Head of caudate nucleus (tissue), 42 donors: Measurements from ENCODE around the gene DCLK2.
A peak's percentile ranks its signal among the peaks of the same experiment; 100 is the strongest.
"Not testable (repeated sequence)": the region's sequence is repeated elsewhere in the genome, so short reads cannot be mapped to it uniquely, and the experiment has no call there.

Source experiments
- DNase-seq, 42 donors: peaks; one replicate each; pipeline versions ENCODE4 v3.0.0 to v3.0.0-alpha.2; 2020 to 2021; ENCODE audit warnings: mixed read lengths in 7 of 42
- intact Hi-C: fragments of 100-400 bp; cut with DNase I; formaldehyde crosslinking; loops from one replicate; pipeline ENCODE4 v1.15.0; 2022

Gene DCLK2

GRCh38 chr4:150178161-150178560 lies 99.9 kb downstream of the DCLK2 start:
- no peak for DNase-seq
- intact Hi-C loops: no loop called here

DNA sequence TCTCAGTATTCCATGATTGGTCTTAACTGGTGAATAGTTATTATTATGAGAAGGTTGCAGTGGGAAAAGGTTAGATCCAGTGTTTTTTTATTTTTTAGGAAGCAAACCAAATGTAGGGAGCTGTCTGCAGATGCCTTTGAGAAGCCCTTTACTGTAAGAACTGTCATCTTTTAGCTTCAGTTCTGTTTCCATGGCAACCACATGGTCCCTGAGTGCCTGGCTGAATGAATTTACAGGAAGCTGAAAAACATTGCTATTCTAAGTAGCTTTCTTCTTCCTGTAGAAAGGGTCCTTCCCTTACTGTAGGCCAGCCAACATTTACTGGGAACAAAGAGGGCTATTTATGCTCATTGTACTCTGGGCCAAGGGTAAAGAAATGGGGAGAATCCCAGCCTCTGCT lies 103.3 kb downstream of the DCLK2 start:
- intact Hi-C loops: no loop called here
- peak in 29 of 42 donors; percentile 14 to 79 (median 44) for DNase-seq

DNA sequence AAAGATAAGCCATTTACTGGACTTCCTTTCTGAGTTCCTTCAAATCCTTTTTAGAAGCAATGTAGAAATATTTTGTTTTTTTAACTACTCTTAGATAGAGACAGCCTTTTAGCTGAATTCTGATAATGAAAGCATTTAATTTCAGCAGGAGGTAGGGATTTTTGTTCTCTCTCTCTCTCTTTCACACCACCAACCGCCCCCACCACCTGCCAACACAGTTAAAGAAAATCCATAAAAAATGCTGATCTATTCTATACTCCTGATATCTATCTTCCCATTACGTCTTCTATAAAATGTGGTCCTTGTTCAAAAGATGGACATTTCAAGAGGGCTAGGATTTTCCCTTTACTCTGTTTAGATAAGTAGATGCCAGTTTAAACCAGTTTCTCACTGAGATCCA lies 104.5 kb downstream of the DCLK2 start:
- peak in 15 of 42 donors; percentile 14 to 66 (median 30) for DNase-seq
- intact Hi-C loops: no loop called here

GRCh38 chr4:150185033-150185432 lies 106.8 kb downstream of the DCLK2 start:
- DNase-seq, intact Hi-C loops: not testable (repeated sequence)

DNA sequence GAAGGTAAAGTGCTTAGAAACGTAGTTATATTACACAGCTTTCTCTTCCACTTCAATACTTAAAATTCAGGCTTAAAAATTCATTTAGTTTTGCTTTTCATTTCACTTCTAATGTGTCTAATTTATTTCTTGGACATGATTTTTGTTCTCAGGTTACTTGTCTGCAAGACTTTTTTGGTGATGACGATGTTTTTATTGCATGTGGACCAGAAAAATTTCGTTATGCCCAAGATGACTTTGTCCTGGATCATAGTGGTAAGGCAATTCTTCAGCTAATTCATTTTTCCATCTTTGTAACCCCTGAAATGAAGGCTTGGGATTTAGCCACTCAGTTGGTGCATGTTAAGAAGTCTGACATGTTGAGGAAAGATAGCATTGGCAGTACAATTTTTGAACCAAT lies 114.7 kb downstream of the DCLK2 start:
- DNase-seq: no peak
- intact Hi-C loops: no loop called here

DNA sequence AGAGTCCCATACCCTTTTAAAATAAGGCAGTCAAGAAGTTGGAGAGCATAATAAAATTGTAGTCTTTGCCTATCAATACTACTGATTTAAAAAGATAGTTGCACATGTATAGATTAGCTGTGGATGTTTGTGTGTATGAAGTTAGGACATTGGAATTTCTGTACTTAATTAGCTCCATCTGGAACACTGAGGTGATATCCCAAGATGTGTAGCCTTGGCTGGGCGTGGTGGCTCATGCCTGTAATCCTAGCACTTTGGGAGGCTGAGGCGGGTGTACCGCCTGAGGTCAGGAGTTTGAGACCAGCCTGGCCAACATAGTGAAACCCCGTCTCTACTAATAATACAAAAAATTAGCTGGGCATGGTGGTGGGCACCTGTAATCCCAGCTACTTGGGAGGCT lies 119.0 kb downstream of the DCLK2 start:
- DNase-seq, intact Hi-C loops: not testable (repeated sequence)

- no peak for DNase-seq
- intact Hi-C loops: no loop called here
Measured at GRCh38 chr4:150199056-150199455, 120.8 kb downstream of the DCLK2 start.

- intact Hi-C loops: no loop called here
Measured at GRCh38 chr4:150205016-150205415, 126.8 kb downstream of the DCLK2 start.

DNA sequence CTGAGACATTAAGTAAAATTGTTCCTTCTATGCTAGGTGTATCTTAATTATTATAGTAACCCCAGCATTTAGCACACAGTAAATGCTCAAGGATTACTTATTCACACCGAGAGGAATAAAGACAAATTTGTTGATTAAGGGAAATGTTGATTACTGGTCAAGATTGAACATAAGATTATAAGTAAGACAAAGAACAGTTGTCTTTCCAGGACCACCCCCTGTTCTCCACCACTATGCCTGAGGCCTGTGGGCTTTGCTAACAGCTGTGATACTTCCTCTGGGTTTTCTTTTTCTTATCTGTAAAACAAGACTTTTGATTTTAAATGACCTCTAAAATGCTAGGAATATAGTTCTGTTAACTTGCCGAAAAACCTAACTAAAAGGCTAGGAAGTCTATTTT lies 128.0 kb downstream of the DCLK2 start:
- intact Hi-C loops: no loop called here

More at GRCh38 chr4:150205016-150205415, 126.8 kb downstream of the DCLK2 start:
- DNase-seq: no peak

DNA sequence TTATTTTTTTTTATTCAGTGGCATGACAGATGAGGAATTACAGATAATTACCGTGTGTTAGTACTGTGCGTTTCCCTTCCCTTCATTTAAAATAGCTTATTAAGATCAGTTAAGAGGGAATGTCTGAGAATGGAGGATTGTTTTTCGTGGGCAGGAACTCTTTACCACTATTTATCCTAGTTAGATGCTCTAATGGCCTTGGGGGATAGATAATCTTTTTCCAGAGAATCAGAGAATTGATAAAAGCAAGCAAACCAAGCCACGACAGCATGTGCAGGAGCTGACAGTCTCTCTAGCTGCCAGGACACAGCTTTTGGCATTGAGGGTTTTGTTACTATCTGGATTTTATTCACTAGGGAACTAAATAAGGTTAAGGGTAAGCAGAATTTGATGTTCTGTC lies 128.7 kb downstream of the DCLK2 start:
- intact Hi-C loops: no loop called here
- DNase-seq: no peak

More for the DNA sequence above, 128.0 kb downstream of the DCLK2 start:
- DNase-seq: no peak

- DNase-seq: no peak
- intact Hi-C loops: no loop called here
Measured at GRCh38 chr4:150207871-150208270, 129.6 kb downstream of the DCLK2 start.

GRCh38 chr4:150209140-150209829 lies 131.0 kb downstream of the DCLK2 start:
- intact Hi-C loops: no loop called here
- DNase-seq: peak in 39 of 42 donors; percentile 18 to 74 (median 43)

- DNase-seq: peak in 17 of 42 donors; percentile 14 to 63 (median 24)
- intact Hi-C loops: loop anchor here (10.0 kb wide), 1 partner anchor 136 kb away; the partner anchor contains the start of gene DCLK2
Measured at GRCh38 chr4:150211016-150211415, 132.8 kb downstream of the DCLK2 start.

DNA sequence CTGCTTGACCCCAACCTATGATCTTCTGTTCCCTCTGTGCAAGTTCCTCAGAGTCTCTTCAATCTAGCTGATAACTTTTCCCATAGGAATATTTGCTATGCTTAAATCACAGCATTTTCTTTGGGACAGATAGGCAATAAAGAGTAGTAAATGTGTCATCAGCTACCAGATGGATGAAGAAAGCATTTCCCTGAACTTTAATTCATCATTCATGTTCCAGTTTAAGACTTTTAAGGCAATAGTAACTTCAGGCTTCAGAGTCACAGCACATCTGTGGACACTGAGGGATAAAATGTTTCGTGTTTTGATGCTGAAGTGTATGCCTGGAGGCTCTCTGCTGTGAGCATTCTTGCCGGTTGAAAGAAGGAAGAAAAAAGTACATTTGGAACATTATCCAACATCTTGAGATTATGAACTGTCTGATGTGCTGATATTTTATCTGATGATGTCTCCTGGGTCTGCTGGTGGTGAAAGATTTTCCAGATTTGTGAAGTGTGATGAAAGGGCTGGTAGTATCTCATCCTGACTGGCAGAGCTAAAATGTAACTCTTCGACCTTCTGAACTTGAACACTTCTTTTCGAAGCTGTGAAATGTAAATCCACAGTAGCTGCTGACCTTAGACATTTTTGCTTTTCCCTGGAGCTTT lies 133.7 kb downstream of the DCLK2 start:
- intact Hi-C loops: loop anchor here (10.0 kb wide), 1 partner anchor 137 kb away; the partner anchor contains the start of gene DCLK2
- DNase-seq: no peak

GRCh38 chr4:150212485-150212884 lies 134.2 kb downstream of the DCLK2 start:
- DNase-seq: no peak
- intact Hi-C loops: loop anchor here (10.0 kb wide), 1 partner anchor 138 kb away; the partner anchor contains the start of gene DCLK2

DNA sequence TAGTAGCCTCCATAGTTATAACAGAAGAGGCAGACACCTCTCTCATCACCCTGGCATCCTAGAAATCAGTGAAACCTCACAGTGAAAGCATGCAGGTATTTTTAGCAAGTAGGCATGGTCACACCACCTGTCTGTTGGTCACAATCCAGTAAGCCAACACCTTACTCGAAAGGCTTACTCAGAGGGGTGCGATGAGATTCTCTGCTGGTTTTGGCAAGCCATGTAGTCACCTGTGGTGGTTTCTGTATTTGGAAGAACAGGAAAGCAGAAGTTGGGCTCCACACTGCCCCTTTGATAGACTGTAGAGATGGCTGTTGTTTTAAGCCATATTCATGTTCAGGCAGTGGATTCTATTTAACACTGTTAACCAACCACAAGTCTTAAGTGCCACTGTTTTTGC lies 134.7 kb downstream of the DCLK2 start:
- intact Hi-C loops: loop anchor here (10.0 kb wide), 1 partner anchor 138 kb away; the partner anchor contains the start of gene DCLK2
- DNase-seq: no peak

- DNase-seq: no peak
Measured at GRCh38 chr4:150215601-150216000, 137.4 kb downstream of the DCLK2 start.

GRCh38 chr4:150216726-150217125 lies 138.5 kb downstream of the DCLK2 start:
- DNase-seq: peak in 28 of 42 donors; percentile 7 to 84 (median 50)
- intact Hi-C loops: loop anchor here (10.0 kb wide), 1 partner anchor 142 kb away; the partner anchor contains the start of gene DCLK2

More at GRCh38 chr4:150215601-150216000, 137.4 kb downstream of the DCLK2 start:
- intact Hi-C loops: loop anchor here (10.0 kb wide), 1 partner anchor 141 kb away; the partner anchor contains the start of gene DCLK2

- intact Hi-C loops: loop anchor here (10.0 kb wide), 1 partner anchor 142 kb away; the partner anchor contains the start of gene DCLK2
- DNase-seq: peak in 30 of 42 donors; percentile 10 to 85 (median 54)
Measured at GRCh38 chr4:150217192-150217591, 138.9 kb downstream of the DCLK2 start.

DNA sequence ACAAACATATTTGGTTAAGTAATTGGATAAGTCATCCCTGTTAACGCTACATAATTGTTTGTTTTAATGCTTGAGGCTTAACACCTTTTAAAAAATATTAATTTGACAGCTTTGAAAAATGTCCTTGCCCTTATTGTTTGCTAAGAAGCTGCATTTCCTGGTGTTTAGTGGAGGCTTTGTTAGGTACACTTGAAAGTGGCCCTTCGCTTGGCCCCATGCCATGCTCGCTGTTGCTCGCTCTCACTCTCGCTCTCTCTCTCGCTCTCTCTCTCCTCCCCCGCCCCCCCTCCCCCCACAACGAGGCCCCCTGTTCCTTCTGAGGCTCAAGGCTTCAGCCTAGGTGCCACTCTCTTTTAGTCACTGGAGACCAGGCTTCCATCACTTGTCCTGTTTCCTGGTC lies 139.6 kb downstream of the DCLK2 start:
- peak in 12 of 42 donors; percentile 17 to 63 (median 28) for DNase-seq
- intact Hi-C loops: loop anchor here (10.0 kb wide), 1 partner anchor 143 kb away; the partner anchor contains the start of gene DCLK2
